Lower lobe of right lung (tissue), 2 donors: ENCODE data around the gene FAT4. TPM values are rescaled to one million over a fixed set of nuclear protein-coding genes. Genes with fewer than 3 reads are reported as not detected.

ENCODE experiments used
- ATAC-seq, 2 donors: fragments of 200-7000 bp; cut with Tn5 transposase; one replicate each; pipeline ENCODE4 v1.9.1; 2020 to 2022; ENCODE audit warnings: mild to moderate bottlenecking in 2 of 2, moderate library complexity in 2 of 2
- DNase-seq: peaks from one replicate; pipeline ENCODE4 v3.0.0-alpha.2; 2020
- H3K27ac ChIP-seq: fragments of 200-600 bp; one replicate; pipeline ENCODE4 v1.8.0; 2022
- H3K27me3 ChIP-seq: fragments of 200-600 bp; one replicate; pipeline ENCODE4 v1.8.0; 2022; ENCODE audit warnings: low read depth
- H3K36me3 ChIP-seq: fragments of 200-600 bp; one replicate; pipeline ENCODE4 v1.8.0; 2022; ENCODE audit warnings: mild to moderate bottlenecking
- H3K4me1 ChIP-seq: fragments of 200-600 bp; one replicate; pipeline ENCODE4 v1.8.0; 2022
- H3K4me3 ChIP-seq: fragments of 200-600 bp; one replicate; pipeline ENCODE4 v1.8.0; 2022; ENCODE audit warnings: mild to moderate bottlenecking
- H3K9me3 ChIP-seq: fragments of 200-600 bp; one replicate; pipeline ENCODE4 v1.8.0; 2022
- CTCF ChIP-seq: fragments of 200-600 bp; IDR thresholded peaks from one replicate; pipeline ENCODE4 v1.8.0; 2022; ENCODE audit warnings: antibody characterized with exemption, mild to moderate bottlenecking
- intact Hi-C: fragments of 100-400 bp; cut with DNase I; formaldehyde crosslinking; loops from one replicate; pipeline ENCODE4 v1.11.0; 2022
- total RNA-seq: library from RNA; stranded (reverse); fragmentation: NEBNext Ultra II Directional; extraction: Animal tissue kit (Norgen Biotek cat#: 25700); gene quantifications from one replicate; pipeline ENCODE4 v1.2.1, GENCODE V29; 2021
- donor health status: DM: no; HTN: yes; CAD: no; lungs with severe emphysema.

The FAT4 gene
- total RNA-seq, 1 donor from 2014 or later, result 15.2 TPM

- no peak for TF ChIP-seq CTCF
- DNase-seq (no peak), ATAC-seq (no peak)
- Histone ChIP-seq H3K27me3 (no peaks in the 10 kb centered on the region), H3K4me1 (no peaks in the 10 kb centered on the region), H3K36me3 (no peaks in the 10 kb centered on the region), H3K4me3 (no peak overlapping the region), H3K27ac (no peak overlapping the region), H3K9me3 (no peaks in the 10 kb centered on the region)
- intact Hi-C loops, result no loop called here
These were observed 43.7 kb downstream of the FAT4 start for GRCh38 chr4:125358453-125358852.

- intact Hi-C loops, result no loop called here
These were observed 44.6 kb downstream of the FAT4 start for GRCh38 chr4:125359363-125359762.

GRCh38 chr4:125359960-125360634, 45.3 kb downstream of the FAT4 start:
- Histone ChIP-seq H3K9me3 (no peaks in the 10 kb centered on the region), H3K27ac (no peak overlapping the region), H3K36me3 (no peaks in the 10 kb centered on the region), H3K4me1 (no peaks in the 10 kb centered on the region), H3K27me3 (no peaks in the 10 kb centered on the region), H3K4me3 (no peak overlapping the region)
- intact Hi-C loops, result no loop called here
- TF ChIP-seq CTCF, result no peak
- no peak for ATAC-seq
- DNase-seq, result no peak

More at GRCh38 chr4:125359363-125359762, 44.6 kb downstream of the FAT4 start:
- Histone ChIP-seq H3K36me3 (no peaks in the 10 kb centered on the region), H3K27me3 (no peaks in the 10 kb centered on the region), H3K9me3 (no peaks in the 10 kb centered on the region), H3K27ac (no peak overlapping the region), H3K4me1 (no peaks in the 10 kb centered on the region), H3K4me3 (no peak overlapping the region)
- DNase-seq (no peak), ATAC-seq (no peak)
- TF ChIP-seq CTCF, result no peak

GRCh38 chr4:125360727-125361126, 46.0 kb downstream of the FAT4 start:
- intact Hi-C loops, result no loop called here
- Histone ChIP-seq H3K27ac (no peak overlapping the region), H3K36me3 (no peaks in the 10 kb centered on the region), H3K27me3 (no peaks in the 10 kb centered on the region), H3K4me1 (no peaks in the 10 kb centered on the region), H3K4me3 (no peak overlapping the region), H3K9me3 (no peaks in the 10 kb centered on the region)
- DNase-seq (no peak), ATAC-seq (no peak)
- no peak for TF ChIP-seq CTCF
